GM08714 (cell line): Measurements from ENCODE around the gene IL21.

Experiments
- H3K4me3 ChIP-seq: fragments of 200-500 bp; sonication (Bioruptor generic); 2 replicates; pipeline ENCODE4 v1.5.1; 2014; ENCODE audit warnings: mild to moderate bottlenecking, low read length, inconsistent platforms
- ZNF274 ChIP-seq: IDR thresholded peaks from 2 replicates; pipeline ENCODE4 v1.6.1; 2012; ENCODE audit warnings: mild to moderate bottlenecking, low read depth, low read length

IL21 gene

GRCh38 chr4:122652379-122652778 lies 31.5 kb upstream of the IL21 start:
- TF ChIP-seq ZNF274 = no peak
- H3K4me3 ChIP-seq = no peak overlapping the region

- H3K4me3 ChIP-seq = no peak overlapping the region
- no peak for TF ChIP-seq ZNF274
These were observed 29.3 kb upstream of the IL21 start for GRCh38 chr4:122650148-122650547.

GRCh38 chr4:122647656-122648055 lies 26.8 kb upstream of the IL21 start:
- no peak for TF ChIP-seq ZNF274
- H3K4me3 ChIP-seq = no peak overlapping the region

- H3K4me3 ChIP-seq = no peak overlapping the region
These were observed 22.4 kb upstream of the IL21 start for GRCh38 chr4:122643257-122643656.

GRCh38 chr4:122639181-122639580 lies 18.3 kb upstream of the IL21 start:
- no peak overlapping the region for H3K4me3 ChIP-seq
- no peak for TF ChIP-seq ZNF274

More at GRCh38 chr4:122643257-122643656, 22.4 kb upstream of the IL21 start:
- TF ChIP-seq ZNF274 = no peak

- TF ChIP-seq ZNF274 = no peak
- no peak overlapping the region for H3K4me3 ChIP-seq
These were observed 15.8 kb upstream of the IL21 start for GRCh38 chr4:122636697-122637096.

- no peak overlapping the region for H3K4me3 ChIP-seq
- TF ChIP-seq ZNF274 = no peak
These were observed 14.3 kb upstream of the IL21 start for GRCh38 chr4:122635205-122635604.

GRCh38 chr4:122633211-122633610 lies 12.3 kb upstream of the IL21 start:
- H3K4me3 ChIP-seq = no peak overlapping the region
- TF ChIP-seq ZNF274 = no peak

GRCh38 chr4:122632396-122633143 lies 11.7 kb upstream of the IL21 start:
- no peak for TF ChIP-seq ZNF274
- no peak overlapping the region for H3K4me3 ChIP-seq

- TF ChIP-seq ZNF274 = no peak
These were observed 4.3 kb upstream of the IL21 start for GRCh38 chr4:122625156-122625555.

GRCh38 chr4:122624205-122624604 lies 3.3 kb upstream of the IL21 start:
- TF ChIP-seq ZNF274 = no peak

More at GRCh38 chr4:122625156-122625555, 4.3 kb upstream of the IL21 start:
- no peak overlapping the region for H3K4me3 ChIP-seq

GRCh38 chr4:122623637-122624166 lies 2.8 kb upstream of the IL21 start:
- no peak for TF ChIP-seq ZNF274
- H3K4me3 ChIP-seq = no peak overlapping the region

More at GRCh38 chr4:122624205-122624604, 3.3 kb upstream of the IL21 start:
- H3K4me3 ChIP-seq = no peak overlapping the region

- no peak overlapping the region for H3K4me3 ChIP-seq
- TF ChIP-seq ZNF274 = no peak
These were observed 1.5 kb upstream of the IL21 start for GRCh38 chr4:122622400-122622799.

- TF ChIP-seq ZNF274 = no peak
- H3K4me3 ChIP-seq = no peak overlapping the region
These were observed 1.3 kb downstream of the IL21 start for GRCh38 chr4:122619611-122620010.
